ENCODE results near the gene INPP4A. TPM values are rescaled to one million over a fixed set of nuclear protein-coding genes. Genes with fewer than 3 reads are reported as not detected.

Gene INPP4A
- total RNA-seq, 2 donors from 2014 or later, result 12.9 to 49.8 TPM

DNA sequence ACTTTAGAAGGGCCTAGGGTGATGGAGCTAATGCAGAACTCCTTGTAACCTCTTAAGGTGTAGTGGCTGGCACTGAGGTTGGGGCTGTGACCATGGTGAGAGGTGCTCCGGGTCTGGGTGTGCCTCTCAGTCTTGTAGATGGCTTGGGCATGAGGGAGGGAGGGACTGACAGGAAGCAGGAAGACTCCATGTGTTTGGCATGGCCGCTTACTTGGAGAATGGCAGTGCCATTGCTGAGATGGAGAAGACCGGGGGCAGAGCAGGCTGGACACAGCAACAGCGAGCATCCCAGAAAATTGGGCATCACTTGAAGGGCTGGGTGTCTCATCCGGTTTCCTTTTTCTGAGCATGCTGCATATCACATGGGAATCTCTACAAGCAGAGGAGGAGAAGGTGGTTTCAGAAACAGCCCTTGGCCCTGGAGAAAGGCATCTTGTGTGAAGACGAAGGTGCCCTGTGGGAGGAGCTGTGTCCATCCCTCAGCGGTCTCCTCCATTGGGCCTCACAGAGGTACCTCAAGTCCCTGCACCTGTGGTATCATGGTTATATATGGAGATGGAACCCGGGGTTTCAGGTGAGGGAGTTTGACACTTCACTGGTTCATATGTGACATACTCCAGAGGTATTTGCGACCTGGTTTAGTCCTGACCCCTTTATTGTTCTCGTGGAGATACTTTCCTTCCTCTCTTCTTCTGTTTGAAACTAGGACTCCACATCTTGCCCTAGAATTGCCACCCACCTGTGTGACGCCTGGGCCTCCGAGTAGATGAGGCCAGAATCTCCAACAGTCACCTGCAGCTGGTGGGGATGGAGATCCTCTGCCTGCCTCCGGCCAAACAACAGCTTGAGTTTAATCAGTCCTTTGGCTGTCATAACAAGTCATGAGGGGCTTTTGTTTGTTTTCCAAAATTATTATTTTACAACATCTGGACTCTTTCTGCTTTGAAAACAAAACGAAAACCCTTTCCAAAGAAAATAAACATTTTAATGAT, 45.6 kb downstream of the INPP4A start:
- no peaks in the 10 kb centered on the region for H3K4me1 ChIP-seq (replicated peaks)
- H3K4me3 ChIP-seq, result no peak overlapping the region
- DNase-seq (ENCODE audit: low spot score), result no peak
- TF ChIP-seq POLR2A (IDR thresholded peaks at IDR 0.05) (no peak), POLR2AphosphoS5 (IDR thresholded peaks at IDR 0.05) (no peak)
- H3K36me3 ChIP-seq, result no peaks in the 10 kb centered on the region
- H3K27ac ChIP-seq, result peak overlapping the region in 1 of 2 donors; percentile 6
- H3K27me3 ChIP-seq (replicated peaks; ENCODE audit: insufficient read depth), result no peaks in the 10 kb centered on the region
- 83% methylated on average over 14 of the region's 14 CpGs for WGBS
- intact Hi-C loops (cut with DNase I), result no loop called here
- H3K9me3 ChIP-seq, result no peaks in the 10 kb centered on the region

DNA sequence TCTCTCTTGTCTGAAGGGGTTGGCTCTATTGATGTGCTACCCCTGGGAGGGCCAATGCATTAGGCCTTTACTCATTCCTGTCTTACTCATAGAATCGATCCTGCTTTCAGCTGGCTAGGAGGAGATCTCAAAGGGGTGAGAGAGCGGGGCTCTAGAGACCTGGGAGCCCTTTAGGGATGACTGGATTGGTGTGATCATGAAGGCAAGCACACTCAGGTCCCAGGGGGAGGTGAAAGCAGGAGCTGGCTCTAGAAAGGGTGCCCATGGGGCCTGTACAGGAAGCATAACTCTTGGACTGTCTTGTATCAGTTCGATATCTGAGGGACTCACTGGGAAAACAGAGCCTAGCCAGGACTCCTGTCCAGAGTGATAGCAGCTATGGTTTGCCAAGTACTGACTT, 47.8 kb downstream of the INPP4A start:
- intact Hi-C loops (cut with DNase I), result no loop called here
- H3K4me3 ChIP-seq, result no peak overlapping the region
- TF ChIP-seq POLR2AphosphoS5 (IDR thresholded peaks at IDR 0.05) (no peak), POLR2A (IDR thresholded peaks at IDR 0.05) (no peak)
- TF ChIP-seq, protein P1, sequence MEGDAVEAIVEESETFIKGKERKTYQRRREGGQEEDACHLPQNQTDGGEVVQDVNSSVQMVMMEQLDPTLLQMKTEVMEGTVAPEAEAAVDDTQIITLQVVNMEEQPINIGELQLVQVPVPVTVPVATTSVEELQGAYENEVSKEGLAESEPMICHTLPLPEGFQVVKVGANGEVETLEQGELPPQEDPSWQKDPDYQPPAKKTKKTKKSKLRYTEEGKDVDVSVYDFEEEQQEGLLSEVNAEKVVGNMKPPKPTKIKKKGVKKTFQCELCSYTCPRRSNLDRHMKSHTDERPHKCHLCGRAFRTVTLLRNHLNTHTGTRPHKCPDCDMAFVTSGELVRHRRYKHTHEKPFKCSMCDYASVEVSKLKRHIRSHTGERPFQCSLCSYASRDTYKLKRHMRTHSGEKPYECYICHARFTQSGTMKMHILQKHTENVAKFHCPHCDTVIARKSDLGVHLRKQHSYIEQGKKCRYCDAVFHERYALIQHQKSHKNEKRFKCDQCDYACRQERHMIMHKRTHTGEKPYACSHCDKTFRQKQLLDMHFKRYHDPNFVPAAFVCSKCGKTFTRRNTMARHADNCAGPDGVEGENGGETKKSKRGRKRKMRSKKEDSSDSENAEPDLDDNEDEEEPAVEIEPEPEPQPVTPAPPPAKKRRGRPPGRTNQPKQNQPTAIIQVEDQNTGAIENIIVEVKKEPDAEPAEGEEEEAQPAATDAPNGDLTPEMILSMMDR (IDR thresholded peaks at IDR 0.05), result no peak
- no peaks in the 10 kb centered on the region for H3K27me3 ChIP-seq (replicated peaks; ENCODE audit: insufficient read depth)
- no peaks in the 10 kb centered on the region for H3K36me3 ChIP-seq
- WGBS, result 85% methylated on average over 3 of the region's 3 CpGs
- no peaks in the 10 kb centered on the region for H3K4me1 ChIP-seq (replicated peaks)
- DNase-seq (ENCODE audit: low spot score), result no peak
- no peak overlapping the region for H3K27ac ChIP-seq
- no peaks in the 10 kb centered on the region for H3K9me3 ChIP-seq

DNA sequence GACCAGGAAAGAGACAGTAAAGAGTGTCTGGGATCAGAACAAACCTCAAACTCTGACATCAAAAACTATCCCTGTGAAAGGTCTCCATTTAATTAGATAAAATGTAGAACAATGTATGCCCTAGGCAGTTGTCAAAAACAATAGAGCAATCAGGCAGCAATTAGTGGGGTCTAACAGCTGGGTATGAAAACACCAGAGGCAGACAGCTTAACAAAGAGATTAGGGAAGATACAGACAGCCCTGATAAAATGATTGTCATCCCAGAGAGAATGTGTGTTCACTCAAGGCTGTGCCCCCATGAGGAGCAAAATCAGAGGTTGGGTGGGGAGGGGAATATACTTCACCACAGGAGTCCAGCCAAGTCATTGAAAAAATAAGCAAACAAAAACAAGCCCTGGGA, 50.0 kb downstream of the INPP4A start:
- DNase-seq (ENCODE audit: low spot score), result no peak
- no peaks in the 10 kb centered on the region for H3K27me3 ChIP-seq (replicated peaks; ENCODE audit: insufficient read depth)
- H3K36me3 ChIP-seq, result no peaks in the 10 kb centered on the region
- no peak overlapping the region for H3K4me3 ChIP-seq
- no peaks in the 10 kb centered on the region for H3K4me1 ChIP-seq (replicated peaks)
- TF ChIP-seq, protein P1 (IDR thresholded peaks at IDR 0.05), result no peak
- TF ChIP-seq POLR2AphosphoS5 (IDR thresholded peaks at IDR 0.05), result no peak
- TF ChIP-seq POLR2A (IDR thresholded peaks at IDR 0.05), result no peak
- intact Hi-C loops (cut with DNase I), result no loop called here
- H3K27ac ChIP-seq, result no peak overlapping the region
- H3K9me3 ChIP-seq, result no peaks in the 10 kb centered on the region

DNA sequence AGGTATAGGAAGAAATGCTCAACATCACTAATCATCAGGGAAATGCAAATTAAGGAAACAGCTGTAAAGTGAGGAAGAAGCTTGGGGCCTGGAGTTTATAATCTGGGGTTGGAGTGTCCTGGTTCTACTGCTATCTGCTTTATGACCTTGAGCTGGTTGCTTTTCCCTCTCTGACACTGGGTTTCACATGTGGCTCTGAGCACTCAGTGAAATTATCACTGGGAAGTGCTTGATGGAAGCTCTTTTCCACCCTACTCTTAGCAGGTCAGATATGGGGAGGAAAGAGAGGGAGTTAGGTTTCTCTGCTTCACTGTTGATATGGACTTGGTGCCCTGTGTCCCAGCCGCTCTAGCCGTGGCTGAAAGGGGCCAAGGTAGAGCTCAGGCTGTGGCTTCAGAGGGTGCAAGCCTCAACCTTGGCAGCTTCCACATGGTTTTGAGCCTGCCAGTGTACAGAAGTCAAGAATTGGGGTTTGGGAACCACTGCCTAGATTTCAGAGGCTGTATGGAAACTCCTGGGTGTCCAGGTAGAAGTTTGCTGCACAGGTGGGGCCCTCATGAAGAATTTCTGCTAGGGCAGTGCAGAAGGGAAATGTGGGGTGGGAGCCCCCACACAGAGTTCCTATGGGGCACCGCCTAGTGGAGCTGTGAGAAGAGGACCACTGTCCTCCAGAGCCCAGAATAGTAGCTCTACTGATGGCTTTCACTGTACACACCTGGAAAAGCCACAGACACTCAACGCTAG, 52.3 kb downstream of the INPP4A start:
- Histone ChIP-seq H3K36me3 (no peaks in the 10 kb centered on the region), H3K4me1 (replicated peaks) (no peaks in the 10 kb centered on the region), H3K9me3 (no peaks in the 10 kb centered on the region), H3K27me3 (replicated peaks; ENCODE audit: insufficient read depth) (no peaks in the 10 kb centered on the region), H3K4me3 (no peak overlapping the region), H3K27ac (no peak overlapping the region)
- no peak for DNase-seq (ENCODE audit: low spot score)
- intact Hi-C loops (cut with DNase I), result no loop called here
- TF ChIP-seq POLR2A (IDR thresholded peaks at IDR 0.05) (no peak), POLR2AphosphoS5 (IDR thresholded peaks at IDR 0.05) (no peak)
- TF ChIP-seq, protein P1 (IDR thresholded peaks at IDR 0.05), result no peak
- 94% methylated on average over 4 of the region's 4 CpGs for WGBS

DNA sequence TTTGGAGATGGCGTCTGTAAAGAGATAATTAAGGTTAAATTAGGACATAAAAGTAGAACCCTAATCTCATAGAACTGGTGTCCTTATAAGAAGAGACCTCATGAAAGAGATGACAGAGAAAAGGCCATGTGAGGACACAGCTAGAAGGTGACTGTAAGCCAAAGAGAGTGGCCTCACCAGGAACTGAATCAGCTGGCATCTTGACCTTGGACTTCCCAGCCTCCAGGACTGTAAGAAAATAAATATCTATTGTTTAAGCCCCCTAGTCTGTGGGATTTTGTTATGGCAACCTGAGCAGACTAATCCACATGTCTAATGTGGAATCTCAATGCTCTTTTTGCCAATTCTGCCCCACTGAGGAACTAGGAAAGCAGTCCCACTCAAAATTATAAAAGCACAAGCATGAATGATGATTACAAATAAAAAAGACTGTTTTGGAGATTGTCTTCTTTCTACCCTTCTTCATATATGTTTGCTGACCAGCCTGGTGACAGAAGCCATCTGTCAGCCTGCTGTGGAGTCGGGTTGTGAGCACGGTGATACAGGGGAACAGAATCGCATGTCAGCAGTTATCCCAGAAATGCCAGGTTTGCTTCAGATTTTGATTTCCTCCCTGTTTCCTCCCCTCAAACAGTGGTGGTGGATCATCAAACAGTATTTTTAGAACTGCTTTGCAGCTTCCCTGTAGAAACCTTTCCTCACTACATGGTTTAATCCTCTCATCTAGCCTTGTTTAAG, 54.2 kb downstream of the INPP4A start:
- Histone ChIP-seq H3K27ac (no peak overlapping the region), H3K4me1 (replicated peaks) (no peaks in the 10 kb centered on the region), H3K4me3 (no peak overlapping the region), H3K9me3 (no peaks in the 10 kb centered on the region), H3K36me3 (peaks cover 0 to 3% of the 10 kb centered on the region in 2 donors), H3K27me3 (replicated peaks; ENCODE audit: insufficient read depth) (no peaks in the 10 kb centered on the region)
- 73% methylated on average over 4 of the region's 4 CpGs for WGBS
- intact Hi-C loops (cut with DNase I), result no loop called here
- TF ChIP-seq POLR2A (IDR thresholded peaks at IDR 0.05) (no peak), POLR2AphosphoS5 (IDR thresholded peaks at IDR 0.05) (no peak)
- TF ChIP-seq, protein P1 (IDR thresholded peaks at IDR 0.05), result no peak
- DNase-seq (ENCODE audit: low spot score), result no peak
